Neutrophil (primary cell): ENCODE data around the gene SMNDC1.

Experiments
- H3K27ac ChIP-seq: fragments of 200-600 bp; sonication (generic); 2 replicates; pipeline ENCODE4 v1.5.1; 2016; ENCODE audit warnings: mild to moderate bottlenecking, moderate library complexity
- H3K27me3 ChIP-seq: fragments of 200-600 bp; sonication (generic); 2 replicates; pipeline ENCODE4 v1.6.0; 2016; ENCODE audit warnings: mild to moderate bottlenecking
- H3K36me3 ChIP-seq: fragments of 200-600 bp; sonication (generic); 2 replicates; pipeline ENCODE4 v1.5.1; 2017
- H3K4me1 ChIP-seq, 2 experiments: fragments of 200-600 bp in 1 of 2; sonication (generic) in 1 of 2; 1 replicate in 1 of 2; 2 replicates in 1 of 2; pipeline versions ENCODE4 v1.5.1 to v1.6.1; 2013 to 2016; ENCODE audit warnings: low read depth in 1 of 2, low read length in 1 of 2, mild to moderate bottlenecking in 1 of 2, moderate library complexity in 1 of 2; ENCODE audit not compliant: control insufficient read depth in 1 of 2, insufficient read depth in 1 of 2
- H3K4me3 ChIP-seq, 2 experiments: fragments of 200-600 bp in 1 of 2; sonication (generic) in 1 of 2; 1 replicate in 1 of 2; 2 replicates in 1 of 2; pipeline ENCODE4 v1.5.1; 2013 to 2016; ENCODE audit warnings: low read depth in 1 of 2, low read length in 1 of 2, mild to moderate bottlenecking in 1 of 2, moderate library complexity in 1 of 2
- H3K9me3 ChIP-seq: fragments of 200-600 bp; sonication (generic); 2 replicates; pipeline ENCODE4 v1.5.1; 2016
- CTCF ChIP-seq: fragments of 200-600 bp; sonication (generic); IDR thresholded peaks from 2 replicates; pipeline ENCODE4 v1.5.1; 2016; ENCODE audit warnings: antibody characterized with exemption

SMNDC1 gene

GRCh38 chr10:110279407-110279986 is 25.2 kb downstream of the SMNDC1 start:
- Histone ChIP-seq H3K27ac (peak overlapping the region; percentile 48), H3K4me1 (peaks cover 0 to 8% of the 10 kb centered on the region in 2 experiments), H3K27me3 (no peaks in the 10 kb centered on the region), H3K4me3 (no peak overlapping the region), H3K36me3 (peaks cover 18% of the 10 kb centered on the region), H3K9me3 (no peaks in the 10 kb centered on the region)
- TF ChIP-seq CTCF: peak; percentile 66

GRCh38 chr10:110278562-110279406 is 25.9 kb downstream of the SMNDC1 start:
- H3K9me3 ChIP-seq: no peaks in the 10 kb centered on the region
- TF ChIP-seq CTCF: no peak

GRCh38 chr10:110277591-110277990 is 27.1 kb downstream of the SMNDC1 start:
- no peak overlapping the region for H3K27ac ChIP-seq
- peaks cover 15 to 23% of the 10 kb centered on the region in 2 experiments for H3K4me1 ChIP-seq
- H3K36me3 ChIP-seq: peaks cover 12% of the 10 kb centered on the region
- no peaks in the 10 kb centered on the region for H3K27me3 ChIP-seq
- no peak for TF ChIP-seq CTCF
- no peak overlapping the region for H3K4me3 ChIP-seq
- no peaks in the 10 kb centered on the region for H3K9me3 ChIP-seq

More at GRCh38 chr10:110278562-110279406, 25.9 kb downstream of the SMNDC1 start:
- Histone ChIP-seq H3K27ac (peak overlapping the region; percentile 48), H3K27me3 (no peaks in the 10 kb centered on the region), H3K36me3 (peaks cover 12% of the 10 kb centered on the region), H3K4me3 (no peak overlapping the region), H3K4me1 (peaks cover 7 to 15% of the 10 kb centered on the region in 2 experiments)

- Histone ChIP-seq H3K9me3 (no peaks in the 10 kb centered on the region), H3K4me1 (peaks cover 15 to 23% of the 10 kb centered on the region in 2 experiments)
- no peak for TF ChIP-seq CTCF
These were observed 28.1 kb downstream of the SMNDC1 start for GRCh38 chr10:110276603-110277002.

GRCh38 chr10:110275128-110275729 is 29.5 kb downstream of the SMNDC1 start:
- H3K4me1 ChIP-seq: peaks cover 15 to 23% of the 10 kb centered on the region in 2 experiments
- H3K36me3 ChIP-seq: peaks cover 3% of the 10 kb centered on the region

More at GRCh38 chr10:110276603-110277002, 28.1 kb downstream of the SMNDC1 start:
- Histone ChIP-seq H3K27ac (no peak overlapping the region), H3K27me3 (no peaks in the 10 kb centered on the region), H3K4me3 (no peak overlapping the region), H3K36me3 (peaks cover 12% of the 10 kb centered on the region)

More at GRCh38 chr10:110275128-110275729, 29.5 kb downstream of the SMNDC1 start:
- H3K27ac ChIP-seq: no peak overlapping the region
- no peak for TF ChIP-seq CTCF
- no peaks in the 10 kb centered on the region for H3K27me3 ChIP-seq
- no peaks in the 10 kb centered on the region for H3K9me3 ChIP-seq
- no peak overlapping the region for H3K4me3 ChIP-seq
